Ishikawa (cell line): Measurements from ENCODE around the gene ANKRD11.

Experiments used
- CEBPB ChIP-seq: IDR thresholded peaks from 2 replicates; pipeline ENCODE4 v1.6.1; 2012
- CREB1 ChIP-seq: IDR thresholded peaks from 2 replicates; pipeline ENCODE4 v1.6.1; 2012; ENCODE audit warnings: low read depth
- EGR1 ChIP-seq: IDR thresholded peaks from 2 replicates; pipeline ENCODE4 v1.6.1; 2012
- EP300 ChIP-seq: IDR thresholded peaks from 2 replicates; pipeline ENCODE4 v1.6.1; 2012; ENCODE audit warnings: borderline replicate concordance
- FOXM1 ChIP-seq: IDR thresholded peaks from 2 replicates; pipeline ENCODE4 v1.6.1; 2012; ENCODE audit warnings: low read depth, borderline replicate concordance
- MAX ChIP-seq: IDR thresholded peaks from 2 replicates; pipeline ENCODE4 v1.6.1; 2012
- NFIC ChIP-seq: IDR thresholded peaks from 2 replicates; pipeline ENCODE4 v1.6.1; 2012
- RAD21 ChIP-seq: IDR thresholded peaks from 2 replicates; pipeline ENCODE4 v1.6.1; 2012; ENCODE audit warnings: low read depth
- REST ChIP-seq: IDR thresholded peaks from 2 replicates; pipeline ENCODE4 v1.6.1; 2012; ENCODE audit warnings: low read depth, mild to moderate bottlenecking
- TAF1 ChIP-seq: IDR thresholded peaks from 2 replicates; pipeline ENCODE4 v1.6.1; 2012; ENCODE audit warnings: low read depth, mild to moderate bottlenecking
- TCF12 ChIP-seq: IDR thresholded peaks from 2 replicates; pipeline ENCODE4 v1.6.1; 2012; ENCODE audit warnings: low read depth
- TEAD4 ChIP-seq: IDR thresholded peaks from 2 replicates; pipeline ENCODE4 v1.6.1; 2012
- USF1 ChIP-seq: IDR thresholded peaks from 2 replicates; pipeline ENCODE4 v1.6.1; 2012
- YY1 ChIP-seq: IDR thresholded peaks from 2 replicates; pipeline ENCODE4 v1.6.1; 2012; ENCODE audit warnings: low read depth
- ZBTB7A ChIP-seq: IDR thresholded peaks from 2 replicates; pipeline ENCODE4 v1.6.1; 2012; ENCODE audit warnings: low read depth

The ANKRD11 gene

GRCh38 chr16:89365044-89365467 is 125.3 kb downstream of the ANKRD11 start:
- TF ChIP-seq NFIC, result no peak
- no peak for TF ChIP-seq TAF1
- TF ChIP-seq CREB1, result no peak
- TF ChIP-seq YY1, result no peak
- TF ChIP-seq FOXM1, result no peak
- TF ChIP-seq MAX, result no peak
- TF ChIP-seq TCF12, result no peak
- TF ChIP-seq CEBPB, result no peak
- no peak for TF ChIP-seq TEAD4
- no peak for TF ChIP-seq EGR1
- TF ChIP-seq RAD21, result no peak
- no peak for TF ChIP-seq ZBTB7A

- TF ChIP-seq ZBTB7A (no peak), CEBPB (no peak), TEAD4 (no peak), TAF1 (no peak), REST (no peak), YY1 (no peak), EP300 (no peak), NFIC (no peak), TCF12 (no peak)
These were observed 125.8 kb downstream of the ANKRD11 start for GRCh38 chr16:89364606-89365005.

GRCh38 chr16:89363621-89364393 is 126.6 kb downstream of the ANKRD11 start:
- TF ChIP-seq TEAD4 (peak; percentile 65), FOXM1 (no peak), MAX (0 out of 2 replicates have a peak, but pooled peaks have one; percentile 3)

- TF ChIP-seq EP300 (no peak), EGR1 (no peak), USF1 (peak; percentile 64)
These were observed 128.4 kb downstream of the ANKRD11 start for GRCh38 chr16:89361751-89362539.

- TF ChIP-seq MAX, result peak; percentile 70
- no peak; the same call in 1 of the 2 replicates for TF ChIP-seq TEAD4
- TF ChIP-seq ZBTB7A, result no peak; the same call in 1 of the 2 replicates
- peak; percentile 44; the same call in 1 of the 2 replicates for TF ChIP-seq USF1
- TF ChIP-seq CEBPB, result peak; percentile 18; the same call in 1 of the 2 replicates
- TF ChIP-seq CREB1, result no peak
- peak; percentile 45; the same call in 1 of the 2 replicates for TF ChIP-seq FOXM1
- 0 out of 2 replicates have a peak, but pooled peaks have one; percentile 1 for TF ChIP-seq RAD21
- TF ChIP-seq YY1, result no peak
- TF ChIP-seq EP300, result peak; percentile 81
- no peak for TF ChIP-seq TAF1
- no peak for TF ChIP-seq EGR1
- no peak for TF ChIP-seq REST
- peak; percentile 94 for TF ChIP-seq NFIC
- peak; percentile 86 for TF ChIP-seq TCF12
These were observed 129.5 kb downstream of the ANKRD11 start for GRCh38 chr16:89360760-89361435.
